ENCODE results near the gene MUCL1. TPM values are rescaled to one million over a fixed set of nuclear protein-coding genes. Genes with fewer than 3 reads are reported as not detected.

The MUCL1 gene
- total RNA-seq, 1 experiment from 2014 or later, result not detected

DNA sequence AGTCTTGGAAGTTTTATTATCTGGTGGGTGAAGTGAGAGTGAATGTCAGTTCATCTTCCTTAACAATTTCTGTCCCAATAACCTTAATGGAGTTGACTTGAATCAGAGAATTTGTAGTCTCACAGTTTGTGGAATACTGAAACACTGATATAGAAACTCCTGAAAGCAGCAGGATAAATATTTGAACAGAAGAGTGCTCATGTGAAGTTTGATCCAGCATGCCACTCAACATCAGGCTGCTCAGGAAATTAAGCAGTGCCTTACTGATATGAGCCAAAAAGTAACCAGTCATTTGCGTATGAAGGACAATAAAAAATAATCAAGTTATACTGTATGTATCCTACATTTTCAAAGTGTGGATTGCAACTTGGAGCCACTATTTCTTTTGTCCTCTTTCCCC, 15.7 kb downstream of the MUCL1 start:
- Histone ChIP-seq H2BK20ac (ENCODE audit: low read depth, low read length, poor library complexity, severe bottlenecking) (no peak overlapping the region), H3T11ph (ENCODE audit: low read length) (no peak overlapping the region), H3K4me2 (ENCODE audit: insufficient read depth, insufficient read length, low read length) (no peak overlapping the region), H3K18ac (ENCODE audit: insufficient read length, low read depth, low read length) (no peak overlapping the region), H3K56ac (ENCODE audit: insufficient read length, low read depth, low read length) (no peak overlapping the region), H4K5ac (ENCODE audit: insufficient read length, low read depth, low read length) (no peak overlapping the region), H2BK120ac (ENCODE audit: low read depth, low read length, poor library complexity, severe bottlenecking) (no peak overlapping the region), H4K8ac (replicated peaks; ENCODE audit: insufficient read length, low read depth, low read length) (no peak overlapping the region), H3K9ac (ENCODE audit: extremely low read depth, insufficient read length, low read length) (no peak overlapping the region), H2BK12ac (ENCODE audit: insufficient read length, low read depth, low read length) (no peak overlapping the region), H2AFZ (ENCODE audit: low read length) (no peak overlapping the region), H2AK5ac (ENCODE audit: insufficient read length, low read length) (no peak overlapping the region), H3K4me1 (ENCODE audit: insufficient read depth, low read length) (no peaks in the 10 kb centered on the region), H3K4ac (ENCODE audit: low read depth, low read length) (no peak overlapping the region), H3K9me3 (ENCODE audit: control insufficient read depth, low read depth, low read length) (no peaks in the 10 kb centered on the region), H3K79me1 (ENCODE audit: insufficient read depth, low read depth, low read length, poor library complexity, severe bottlenecking) (no peaks in the 10 kb centered on the region), H3K27me3 (ENCODE audit: insufficient read depth, low read length) (no peaks in the 10 kb centered on the region), H3K23ac (ENCODE audit: insufficient read length, low read depth, low read length) (no peak overlapping the region), H2BK5ac (ENCODE audit: insufficient read length, low read length) (no peak overlapping the region), H3K27ac (ENCODE audit: insufficient read length, low read depth, low read length) (no peak overlapping the region), H4K20me1 (ENCODE audit: control insufficient read depth, insufficient read depth, insufficient read length) (no peaks in the 10 kb centered on the region), H3K14ac (ENCODE audit: insufficient read depth, low read length) (no peak overlapping the region), H3K79me2 (ENCODE audit: insufficient read depth, low read length) (no peaks in the 10 kb centered on the region), H3K23me2 (ENCODE audit: insufficient read length, low read depth, low read length, poor library complexity, severe bottlenecking) (no peaks in the 10 kb centered on the region), H2BK15ac (ENCODE audit: low read depth, low read length) (no peak overlapping the region), H4K91ac (ENCODE audit: insufficient read length, low read depth, low read length) (no peak overlapping the region)
- H3K36me3 Mint-ChIP-seq (ENCODE audit: insufficient read depth in 1 of 3, low read depth in 3 of 3), result peaks cover 0 to 5% (median 0%) of the 10 kb centered on the region in 3 experiments; a peak in 2 of 7 replicates
- no peak overlapping the region for H3K27ac Mint-ChIP-seq
- H3K27me3 Mint-ChIP-seq (ENCODE audit: low read depth), result no peaks in the 10 kb centered on the region
- TF ChIP-seq CTCF (conservative IDR thresholded peaks at IDR 0.05), result no peak
- no peak overlapping the region for H3K4me3 Mint-ChIP-seq
- no CpG with 5 or more reads among the region's 1 CpG for WGBS (ENCODE audit: extremely low coverage, insufficient read length, low lambda C conversion rate)
- DNase-seq, result no peak
- peaks cover 8 to 11% of the 10 kb centered on the region in 2 experiments; a peak in 3 of 5 replicates for H3K9me3 Mint-ChIP-seq
- H3K4me1 Mint-ChIP-seq, result peaks cover 0 to 3% of the 10 kb centered on the region in 2 experiments; a peak in 2 of 4 replicates
